NCI-H446 treated with DMSO at 0.1 percent for 48 hours (cell line): ENCODE data around the gene UBE2D3.
A peak's percentile ranks its signal among the peaks of the same experiment; 100 is the strongest.

Source experiments
- DNase-seq: peaks from one replicate; lab custom pipeline; 2025; lab: John Stamatoyannopoulos, UW

The UBE2D3 gene

GRCh38 chr4:102791318-102791835 lies 36.0 kb downstream of the UBE2D3 start:
- DNase-seq = no peak

GRCh38 chr4:102789317-102789717 lies 38.0 kb downstream of the UBE2D3 start:
- no peak for DNase-seq

GRCh38 chr4:102787944-102788343 lies 39.4 kb downstream of the UBE2D3 start:
- DNase-seq = no peak

GRCh38 chr4:102787096-102787881 lies 40.1 kb downstream of the UBE2D3 start:
- DNase-seq = no peak

GRCh38 chr4:102786279-102786678 lies 41.1 kb downstream of the UBE2D3 start:
- DNase-seq = no peak

- DNase-seq = no peak
These were observed 44.3 kb downstream of the UBE2D3 start for GRCh38 chr4:102783006-102783405.

- no peak for DNase-seq
These were observed 45.8 kb downstream of the UBE2D3 start for GRCh38 chr4:102781570-102781969.

GRCh38 chr4:102780476-102781144 lies 46.7 kb downstream of the UBE2D3 start:
- DNase-seq = no peak

GRCh38 chr4:102779204-102779603 lies 48.1 kb downstream of the UBE2D3 start:
- no peak for DNase-seq

- no peak for DNase-seq
These were observed 48.6 kb downstream of the UBE2D3 start for GRCh38 chr4:102778720-102779119.

- DNase-seq = no peak
These were observed 51.5 kb downstream of the UBE2D3 start for GRCh38 chr4:102775805-102776204.

- DNase-seq = no peak
These were observed 53.1 kb downstream of the UBE2D3 start for GRCh38 chr4:102774254-102774653.

GRCh38 chr4:102772738-102773340 lies 54.5 kb downstream of the UBE2D3 start:
- DNase-seq = no peak

- no peak for DNase-seq
These were observed 62.5 kb downstream of the UBE2D3 start for GRCh38 chr4:102764901-102765300.

GRCh38 chr4:102761906-102762305 lies 65.4 kb downstream of the UBE2D3 start:
- DNase-seq = no peak

- DNase-seq = no peak
These were observed 66.1 kb downstream of the UBE2D3 start for GRCh38 chr4:102761296-102761701.

- peak; percentile 47 for DNase-seq
These were observed 66.6 kb downstream of the UBE2D3 start, which contains the start of gene MANBA for GRCh38 chr4:102760645-102761295. Gene MANBA, minus strand, starts transcription at chr4:102760968. Its CDS starts 74 bp downstream, at chr4:102760894.

GRCh38 chr4:102759831-102760644 lies 67.3 kb downstream of the UBE2D3 start:
- no peak for DNase-seq

GRCh38 chr4:102758241-102759160 lies 68.8 kb downstream of the UBE2D3 start:
- no peak for DNase-seq

- no peak for DNase-seq
These were observed 69.7 kb downstream of the UBE2D3 start for GRCh38 chr4:102757681-102758080.
